Measurements from ENCODE around the gene EXOC6.

The EXOC6 gene

GRCh38 chr10:93083743-93084539, 235.6 kb downstream of the EXOC6 start:
- Histone ChIP-seq H3K27ac (no peak overlapping the region), H3K4me3 (no peak overlapping the region)
- DNase-seq (ENCODE audit: low spot score), result no peak
- TF ChIP-seq CTCF (IDR thresholded peaks at IDR 0.05), result no peak

DNA sequence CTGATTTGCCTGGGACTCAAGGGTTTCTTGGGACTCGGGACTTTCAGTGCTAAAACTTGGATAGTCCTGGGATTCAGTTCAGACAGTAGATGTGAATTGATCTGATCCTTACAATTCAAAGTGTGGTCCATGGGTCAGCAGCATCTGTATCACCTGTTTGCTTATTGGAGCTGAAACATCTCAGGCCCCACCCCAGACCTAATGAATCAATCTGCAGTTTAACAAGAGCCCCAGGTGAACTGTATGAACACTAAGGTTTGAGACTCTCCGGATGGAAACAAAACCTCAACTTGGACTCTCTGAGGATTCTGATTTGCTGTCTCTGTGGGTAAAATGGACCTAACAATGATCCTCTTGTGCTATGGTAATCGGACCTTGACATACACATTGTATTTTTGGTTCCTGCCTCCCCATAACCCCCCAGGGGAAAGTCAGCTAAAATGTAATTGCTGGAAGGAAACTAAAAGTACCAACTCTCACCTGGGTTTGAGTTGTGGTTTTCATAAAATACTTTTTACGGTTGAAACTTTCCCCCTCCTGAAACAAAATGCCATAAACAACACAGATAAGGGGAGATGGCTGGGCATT, 237.0 kb downstream of the EXOC6 start:
- no peak for TF ChIP-seq CTCF (IDR thresholded peaks at IDR 0.05)
- Histone ChIP-seq H3K4me3 (no peak overlapping the region), H3K27ac (no peak overlapping the region)
- no peak for DNase-seq (ENCODE audit: low spot score)

GRCh38 chr10:93086289-93086688, 238.0 kb downstream of the EXOC6 start:
- no peak for DNase-seq (ENCODE audit: low spot score)
- no peak overlapping the region for H3K4me3 ChIP-seq
- TF ChIP-seq CTCF (IDR thresholded peaks at IDR 0.05), result no peak
- no peak overlapping the region for H3K27ac ChIP-seq

DNA sequence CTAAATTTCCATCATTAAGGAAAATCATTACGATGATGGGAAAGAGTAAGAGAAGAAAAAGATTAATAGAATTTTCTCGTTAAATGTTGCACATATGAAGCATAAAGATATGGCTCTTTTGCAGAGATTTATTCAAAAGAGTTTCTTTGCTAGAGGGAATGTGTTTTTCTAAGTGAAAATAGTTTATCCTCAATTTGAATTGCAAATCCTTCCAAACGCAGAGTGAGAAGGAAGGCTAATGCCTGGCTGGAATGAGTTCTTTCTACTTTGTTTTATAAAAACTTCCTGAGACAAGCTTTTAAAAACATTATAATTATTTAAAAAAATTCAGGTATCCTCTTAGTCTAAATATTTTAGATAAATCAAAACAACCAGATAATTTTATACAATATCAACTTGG, 239.5 kb downstream of the EXOC6 start:
- no peak overlapping the region for H3K4me3 ChIP-seq
- no peak for DNase-seq (ENCODE audit: low spot score)
- no peak for TF ChIP-seq CTCF (IDR thresholded peaks at IDR 0.05)
- no peak overlapping the region for H3K27ac ChIP-seq

- no peak for DNase-seq (ENCODE audit: low spot score)
- no peak overlapping the region for H3K27ac ChIP-seq
- H3K4me3 ChIP-seq, result no peak overlapping the region
- TF ChIP-seq CTCF (IDR thresholded peaks at IDR 0.05), result no peak
Measured at GRCh38 chr10:93088466-93088865, 240.1 kb downstream of the EXOC6 start.

DNA sequence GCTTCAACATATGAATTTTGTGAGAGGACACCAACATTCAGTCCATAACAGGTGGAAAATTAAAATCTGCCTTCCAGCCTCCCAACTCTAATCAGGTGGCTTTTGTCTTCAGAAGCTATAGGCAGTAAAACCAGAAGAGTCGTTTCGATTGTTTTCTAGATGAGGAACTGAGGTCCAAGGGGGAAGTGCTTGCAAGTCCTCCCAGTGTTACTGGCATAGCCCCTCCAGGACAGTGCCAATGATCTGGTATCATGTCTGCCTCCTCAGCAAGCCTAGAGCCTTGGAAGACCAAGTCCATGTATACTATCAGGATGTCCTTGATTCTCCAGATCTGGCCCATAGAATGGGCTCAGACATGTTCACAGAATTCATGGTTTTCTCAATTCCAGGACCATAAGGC, 242.3 kb downstream of the EXOC6 start:
- no peak for TF ChIP-seq CTCF (IDR thresholded peaks at IDR 0.05)
- no peak for DNase-seq (ENCODE audit: low spot score)
- Histone ChIP-seq H3K27ac (no peak overlapping the region), H3K4me3 (no peak overlapping the region)

GRCh38 chr10:93091960-93092359, 243.6 kb downstream of the EXOC6 start:
- Histone ChIP-seq H3K27ac (no peak overlapping the region), H3K4me3 (no peak overlapping the region)
- DNase-seq (ENCODE audit: low spot score), result no peak
- TF ChIP-seq CTCF (IDR thresholded peaks at IDR 0.05), result no peak

All from coronary artery (tissue), 2 donors.